Epidermal melanocyte (primary cell): ENCODE data around the gene MAGEE2.
"Not testable (repeated sequence)": the region's sequence is repeated elsewhere in the genome, so short reads cannot be mapped to it uniquely, and the experiment has no call there.

Source experiments
- DNase-seq: peaks from one replicate; pipeline ENCODE4 v3.0.0; 2011; ENCODE audit warnings: low spot score; ENCODE audit not compliant: insufficient read length

The MAGEE2 gene, protein sequence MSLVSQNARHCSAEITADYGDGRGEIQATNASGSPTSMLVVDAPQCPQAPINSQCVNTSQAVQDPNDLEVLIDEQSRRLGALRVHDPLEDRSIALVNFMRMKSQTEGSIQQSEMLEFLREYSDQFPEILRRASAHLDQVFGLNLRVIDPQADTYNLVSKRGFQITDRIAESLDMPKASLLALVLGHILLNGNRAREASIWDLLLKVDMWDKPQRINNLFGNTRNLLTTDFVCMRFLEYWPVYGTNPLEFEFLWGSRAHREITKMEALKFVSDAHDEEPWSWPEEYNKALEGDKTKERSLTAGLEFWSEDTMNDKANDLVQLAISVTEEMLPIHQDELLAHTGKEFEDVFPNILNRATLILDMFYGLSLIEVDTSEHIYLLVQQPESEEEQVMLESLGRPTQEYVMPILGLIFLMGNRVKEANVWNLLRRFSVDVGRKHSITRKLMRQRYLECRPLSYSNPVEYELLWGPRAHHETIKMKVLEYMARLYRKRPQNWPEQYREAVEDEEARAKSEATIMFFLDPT

DNA sequence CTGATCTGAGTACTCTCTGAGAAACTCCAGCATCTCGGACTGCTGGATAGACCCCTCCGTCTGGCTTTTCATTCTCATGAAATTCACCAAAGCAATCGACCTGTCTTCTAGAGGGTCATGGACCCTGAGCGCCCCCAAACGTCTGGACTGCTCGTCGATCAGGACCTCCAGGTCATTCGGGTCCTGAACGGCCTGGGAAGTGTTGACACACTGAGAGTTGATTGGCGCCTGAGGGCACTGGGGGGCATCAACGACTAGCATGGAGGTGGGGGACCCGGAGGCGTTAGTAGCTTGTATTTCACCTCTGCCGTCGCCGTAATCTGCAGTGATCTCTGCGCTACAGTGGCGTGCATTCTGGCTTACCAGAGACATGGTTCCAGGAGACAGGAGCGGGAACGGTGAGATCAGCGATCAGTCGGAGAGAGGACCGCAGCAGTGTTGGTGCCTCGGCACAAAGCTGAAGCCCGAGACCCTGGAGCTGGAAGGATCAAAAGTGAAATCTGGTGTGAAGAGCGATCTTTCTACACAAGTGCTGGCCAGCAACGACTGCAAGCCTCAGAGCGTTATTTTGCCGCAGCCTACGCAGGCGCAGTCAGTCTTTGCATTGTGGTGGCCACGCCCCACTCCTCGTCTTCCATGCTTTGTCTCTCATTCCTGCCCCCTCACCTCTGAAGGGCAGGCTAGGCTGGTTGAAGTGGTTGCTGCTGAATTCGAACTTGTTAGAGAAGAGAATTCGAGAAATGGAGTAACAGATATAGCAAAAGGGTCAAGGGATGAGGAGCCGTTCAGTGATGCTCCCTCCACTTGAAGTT, at the start of gene MAGEE2:
Gene MAGEE2, minus strand, starts transcription at position 575 of the 812 bp plus-strand sequence. Its CDS starts 203 bp downstream, at position 372.
- DNase-seq = no peak

DNA sequence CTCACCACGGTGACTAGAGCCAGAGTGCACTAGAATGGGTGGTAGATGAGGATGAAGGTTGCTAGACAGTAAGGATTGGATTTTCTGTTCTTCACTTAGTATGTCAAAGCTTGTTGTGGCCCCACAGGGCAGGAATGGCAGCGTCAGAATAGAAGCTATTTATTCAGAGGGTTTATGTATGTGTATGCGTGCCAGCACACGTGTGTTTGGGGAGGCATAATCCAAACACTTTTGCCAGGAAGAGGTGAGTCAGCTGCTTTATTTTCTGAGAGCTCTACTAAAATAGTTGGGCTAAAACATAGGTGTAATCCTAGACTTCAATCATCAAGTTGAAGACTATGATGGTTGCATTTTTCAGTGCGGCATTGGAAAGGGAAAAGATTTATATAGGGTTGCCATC, 1.2 kb upstream of the MAGEE2 start:
- DNase-seq = no peak

- no peak for DNase-seq
Observed at GRCh38 chrX:75781611-75782010, 3.4 kb downstream of the MAGEE2 start.

DNA sequence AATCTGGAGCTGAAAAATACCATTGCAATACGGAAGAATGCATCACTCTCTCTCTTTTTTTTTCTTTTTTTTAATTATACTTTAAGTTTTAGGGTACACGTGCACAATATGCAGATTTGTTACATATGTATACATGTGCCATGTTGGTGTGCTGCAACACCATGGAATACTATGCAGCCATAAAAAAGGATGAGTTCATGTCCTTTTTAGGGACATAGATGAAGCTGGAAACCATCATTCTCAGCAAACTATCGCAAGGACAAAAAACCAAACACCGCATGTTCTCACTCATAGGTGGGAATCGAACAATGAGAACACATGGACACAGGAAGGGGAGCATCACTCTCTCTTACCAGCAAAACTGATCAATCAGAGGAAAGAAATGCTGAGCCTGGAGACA, 17.0 kb downstream of the MAGEE2 start:
- not testable (repeated sequence) for DNase-seq

- no peak for DNase-seq
Observed at GRCh38 chrX:75748431-75748830, 36.6 kb downstream of the MAGEE2 start.

DNA sequence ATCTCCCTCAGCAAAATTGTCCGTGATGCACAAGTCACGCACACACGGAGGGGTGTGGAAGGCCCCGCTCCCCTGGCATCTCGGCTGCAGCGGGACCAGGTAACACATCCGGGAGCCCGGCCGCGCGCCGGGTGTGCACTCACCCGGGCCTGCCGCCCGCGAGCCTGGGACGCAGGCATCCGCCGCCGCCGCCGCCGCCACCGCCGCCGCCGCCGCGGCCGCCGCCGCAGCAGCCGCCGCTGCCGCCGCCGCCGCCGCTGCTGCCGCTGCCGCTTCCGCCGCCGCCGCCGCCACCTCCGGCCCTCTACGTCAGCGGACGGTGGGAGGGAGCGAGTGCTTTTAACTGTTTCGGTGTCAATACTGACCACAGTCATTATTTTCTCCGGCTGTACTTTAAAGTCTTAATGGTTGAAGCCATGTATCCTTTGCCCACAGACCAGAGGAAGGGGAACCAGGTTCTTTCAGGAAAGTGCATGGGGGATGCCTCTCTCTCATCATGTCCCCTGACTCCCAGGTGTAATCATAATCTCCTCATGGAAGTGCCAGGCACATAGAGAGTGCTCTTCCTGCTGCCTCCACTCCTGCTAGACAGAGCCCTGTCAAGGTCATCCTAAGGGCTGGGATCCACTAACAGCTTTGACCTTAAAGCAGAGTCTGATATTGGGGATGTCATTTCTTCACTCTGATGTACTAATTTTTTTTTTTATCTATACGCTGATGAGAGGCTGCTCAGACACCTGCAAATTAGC, 38.0 kb downstream of the MAGEE2 start:
- DNase-seq = no peak
